SH-SY5Y (cell line): ENCODE results near the gene NHSL1.

Experiments used
- GATA2 ChIP-seq: IDR thresholded peaks from 2 replicates; pipeline ENCODE4 v1.6.1; 2011; ENCODE audit warnings: mild to moderate bottlenecking, low read depth, low read length
- GATA3 ChIP-seq: IDR thresholded peaks from 2 replicates; pipeline ENCODE4 v1.6.1; 2011; ENCODE audit warnings: low read depth, mild to moderate bottlenecking, low read length, moderate library complexity

- TF ChIP-seq GATA2 (no peak), GATA3 (no peak)
Observed at GRCh38 chr6:138402838-138403187, 96.5 kb downstream of the NHSL1 start.
